Fibroblast of mammary gland (primary cell): ENCODE measurements around the gene SYCN.

Experiments used
- DNase-seq: peaks from one replicate; pipeline ENCODE4 v3.0.0-alpha.2; 2010; ENCODE audit warnings: low read depth
- H3K4me3 ChIP-seq: 2 replicates; pipeline ENCODE4 v1.5.1; 2011; ENCODE audit warnings: low read depth, mild to moderate bottlenecking, low read length, moderate library complexity; ENCODE audit not compliant: control insufficient read depth
- TF ChIP-seq, protein P1 (sequence below): conservative IDR thresholded peaks from 2 replicates; pipeline ENCODE4 v1.5.1; 2011; ENCODE audit warnings: low read depth, low read length, inconsistent platforms; ENCODE audit not compliant: control insufficient read depth, insufficient read depth

Gene SYCN

DNA sequence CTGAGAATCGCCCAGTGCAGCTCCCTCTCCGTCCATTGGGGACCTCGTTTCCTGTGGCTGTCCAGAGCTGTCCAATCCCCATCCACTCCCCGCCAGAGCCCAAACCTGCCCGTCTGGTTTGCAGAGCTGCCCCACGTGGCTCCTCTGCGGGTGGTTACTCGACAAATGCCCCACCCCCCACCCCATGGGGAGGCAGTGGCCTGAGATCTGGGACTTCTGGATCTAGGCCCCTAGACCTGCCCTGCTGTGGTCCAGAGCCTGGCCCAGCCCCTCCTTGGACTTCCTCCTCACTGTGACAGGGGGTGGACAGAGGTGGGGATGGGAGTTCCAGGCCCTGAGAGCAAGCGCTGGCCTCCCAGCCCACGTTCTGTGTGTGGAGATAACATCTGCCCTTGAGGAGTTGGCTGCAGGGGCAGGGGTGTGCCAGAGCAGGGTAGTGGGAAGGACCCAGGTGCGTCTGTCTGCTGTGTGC, 49.4 kb downstream of the SYCN start:
- no peak overlapping the region for H3K4me3 ChIP-seq
- TF ChIP-seq, protein P1, sequence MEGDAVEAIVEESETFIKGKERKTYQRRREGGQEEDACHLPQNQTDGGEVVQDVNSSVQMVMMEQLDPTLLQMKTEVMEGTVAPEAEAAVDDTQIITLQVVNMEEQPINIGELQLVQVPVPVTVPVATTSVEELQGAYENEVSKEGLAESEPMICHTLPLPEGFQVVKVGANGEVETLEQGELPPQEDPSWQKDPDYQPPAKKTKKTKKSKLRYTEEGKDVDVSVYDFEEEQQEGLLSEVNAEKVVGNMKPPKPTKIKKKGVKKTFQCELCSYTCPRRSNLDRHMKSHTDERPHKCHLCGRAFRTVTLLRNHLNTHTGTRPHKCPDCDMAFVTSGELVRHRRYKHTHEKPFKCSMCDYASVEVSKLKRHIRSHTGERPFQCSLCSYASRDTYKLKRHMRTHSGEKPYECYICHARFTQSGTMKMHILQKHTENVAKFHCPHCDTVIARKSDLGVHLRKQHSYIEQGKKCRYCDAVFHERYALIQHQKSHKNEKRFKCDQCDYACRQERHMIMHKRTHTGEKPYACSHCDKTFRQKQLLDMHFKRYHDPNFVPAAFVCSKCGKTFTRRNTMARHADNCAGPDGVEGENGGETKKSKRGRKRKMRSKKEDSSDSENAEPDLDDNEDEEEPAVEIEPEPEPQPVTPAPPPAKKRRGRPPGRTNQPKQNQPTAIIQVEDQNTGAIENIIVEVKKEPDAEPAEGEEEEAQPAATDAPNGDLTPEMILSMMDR: no peak
- DNase-seq: no peak

- TF ChIP-seq, protein P1: no peak
- DNase-seq: no peak
- H3K4me3 ChIP-seq: no peak overlapping the region
Observed at GRCh38 chr19:39154100-39154628, 49.9 kb downstream of the SYCN start.
